ENCODE results near the gene TBC1D14. TPM values are rescaled to one million over a fixed set of nuclear protein-coding genes. Genes with fewer than 3 reads are reported as not detected.

The TBC1D14 gene
- total RNA-seq, 1 experiment from 2014 or later, result 50.2 TPM

DNA sequence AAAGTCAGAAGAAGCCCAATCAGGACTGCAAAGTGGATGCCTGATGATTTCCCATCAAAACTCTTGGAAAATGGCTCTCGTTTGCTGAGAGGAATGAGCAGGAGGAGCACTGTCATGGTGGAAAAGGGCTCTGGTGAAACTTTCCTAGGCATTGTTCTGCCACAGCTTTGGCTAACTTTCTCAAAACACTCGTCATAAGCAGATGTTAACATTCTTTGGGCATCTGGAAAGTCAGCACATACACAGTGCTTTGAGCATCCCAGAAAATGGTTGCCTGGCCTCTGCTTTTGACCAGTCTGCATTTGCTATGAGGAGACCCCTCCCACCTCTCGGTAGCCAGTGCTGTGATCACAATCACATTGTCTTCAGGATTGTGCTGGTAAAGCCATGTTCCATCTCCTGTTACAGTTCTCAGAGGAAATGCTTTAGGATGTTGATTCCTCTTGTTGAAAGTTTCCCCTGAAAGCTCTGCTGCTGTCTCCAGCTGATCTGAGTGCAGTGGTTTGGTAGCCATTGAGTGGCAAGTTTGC, 25.2 kb upstream of the TBC1D14 start:
- Histone ChIP-seq H2AFZ (ENCODE audit: low read length) (no peak overlapping the region), H3K9ac (ENCODE audit: extremely low read depth, insufficient read length, low read length) (no peak overlapping the region), H2BK12ac (ENCODE audit: insufficient read length, low read depth, low read length) (no peak overlapping the region), H4K8ac (replicated peaks; ENCODE audit: insufficient read length, low read depth, low read length) (no peak overlapping the region), H3K27ac (ENCODE audit: insufficient read length, low read depth, low read length) (no peak overlapping the region), H3K23ac (ENCODE audit: insufficient read length, low read depth, low read length) (no peak overlapping the region), H2BK120ac (ENCODE audit: low read depth, low read length, poor library complexity, severe bottlenecking) (no peak overlapping the region), H3K56ac (ENCODE audit: insufficient read length, low read depth, low read length) (no peak overlapping the region), H3K27me3 (ENCODE audit: insufficient read depth, low read length) (no peaks in the 10 kb centered on the region), H2BK15ac (ENCODE audit: low read depth, low read length) (no peak overlapping the region), H3K4ac (ENCODE audit: low read depth, low read length) (no peak overlapping the region), H2AK5ac (ENCODE audit: insufficient read length, low read length) (no peak overlapping the region), H2BK5ac (ENCODE audit: insufficient read length, low read length) (no peak overlapping the region), H3K4me1 (ENCODE audit: insufficient read depth, low read length) (no peaks in the 10 kb centered on the region; the same call in 1 of the 2 replicates), H3K79me2 (ENCODE audit: insufficient read depth, low read length) (no peaks in the 10 kb centered on the region), H3K23me2 (ENCODE audit: insufficient read length, low read depth, low read length, poor library complexity, severe bottlenecking) (no peaks in the 10 kb centered on the region), H4K20me1 (ENCODE audit: control insufficient read depth, insufficient read depth, insufficient read length) (no peaks in the 10 kb centered on the region), H3K14ac (ENCODE audit: insufficient read depth, low read length) (no peak overlapping the region), H2BK20ac (ENCODE audit: low read depth, low read length, poor library complexity, severe bottlenecking) (no peak overlapping the region), H4K91ac (ENCODE audit: insufficient read length, low read depth, low read length) (no peak overlapping the region), H3K18ac (ENCODE audit: insufficient read length, low read depth, low read length) (no peak overlapping the region), H3K9me3 (ENCODE audit: control insufficient read depth, low read depth, low read length) (no peaks in the 10 kb centered on the region), H3K4me2 (ENCODE audit: insufficient read depth, insufficient read length, low read length) (no peak overlapping the region), H3T11ph (ENCODE audit: low read length) (no peak overlapping the region), H4K5ac (ENCODE audit: insufficient read length, low read depth, low read length) (no peak overlapping the region), H3K79me1 (ENCODE audit: insufficient read depth, low read depth, low read length, poor library complexity, severe bottlenecking) (no peaks in the 10 kb centered on the region)
- no CpG with 5 or more reads among the region's 3 CpGs for WGBS (ENCODE audit: extremely low coverage, insufficient read length, low lambda C conversion rate)
- Mint-ChIP-seq H3K27ac (peak overlapping the region in 2 of 3 experiments; percentile 46 to 73; a peak in 4 of 7 replicates), H3K27me3 (ENCODE audit: low read depth) (no peaks in the 10 kb centered on the region), H3K9me3 (no peaks in the 10 kb centered on the region), H3K36me3 (ENCODE audit: insufficient read depth in 1 of 3, low read depth in 3 of 3) (peaks cover 11 to 35% (median 32%) of the 10 kb centered on the region in 3 experiments; a peak in 6 of 7 replicates), H3K4me1 (peaks cover 11 to 18% of the 10 kb centered on the region in 2 experiments), H3K4me3 (no peak overlapping the region)
- DNase-seq, result no peak
- TF ChIP-seq, protein P1, sequence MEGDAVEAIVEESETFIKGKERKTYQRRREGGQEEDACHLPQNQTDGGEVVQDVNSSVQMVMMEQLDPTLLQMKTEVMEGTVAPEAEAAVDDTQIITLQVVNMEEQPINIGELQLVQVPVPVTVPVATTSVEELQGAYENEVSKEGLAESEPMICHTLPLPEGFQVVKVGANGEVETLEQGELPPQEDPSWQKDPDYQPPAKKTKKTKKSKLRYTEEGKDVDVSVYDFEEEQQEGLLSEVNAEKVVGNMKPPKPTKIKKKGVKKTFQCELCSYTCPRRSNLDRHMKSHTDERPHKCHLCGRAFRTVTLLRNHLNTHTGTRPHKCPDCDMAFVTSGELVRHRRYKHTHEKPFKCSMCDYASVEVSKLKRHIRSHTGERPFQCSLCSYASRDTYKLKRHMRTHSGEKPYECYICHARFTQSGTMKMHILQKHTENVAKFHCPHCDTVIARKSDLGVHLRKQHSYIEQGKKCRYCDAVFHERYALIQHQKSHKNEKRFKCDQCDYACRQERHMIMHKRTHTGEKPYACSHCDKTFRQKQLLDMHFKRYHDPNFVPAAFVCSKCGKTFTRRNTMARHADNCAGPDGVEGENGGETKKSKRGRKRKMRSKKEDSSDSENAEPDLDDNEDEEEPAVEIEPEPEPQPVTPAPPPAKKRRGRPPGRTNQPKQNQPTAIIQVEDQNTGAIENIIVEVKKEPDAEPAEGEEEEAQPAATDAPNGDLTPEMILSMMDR (conservative IDR thresholded peaks at IDR 0.05), result no peak
